Cardiac muscle cell (in vitro differentiated cells and primary cell): ENCODE measurements around the gene TOGARAM1. TPM values are rescaled to one million over a fixed set of nuclear protein-coding genes. Genes with fewer than 3 reads are reported as not detected.

ENCODE experiments used
- DNase-seq, 2 donors: peaks; one replicate each; pipeline versions ENCODE4 v3.0.0 to v3.0.0-alpha.2; 2010 to 2017; ENCODE audit warnings: low read depth in 1 of 2, low spot score in 1 of 2
- H3K27ac ChIP-seq: fragments of 200-600 bp; sonication (generic); 2 replicates; pipeline ENCODE4 v1.5.1; 2016
- H3K27me3 ChIP-seq: fragments of 200-600 bp; sonication (generic); 2 replicates; pipeline ENCODE4 v1.6.0; 2016; ENCODE audit warnings: control low read depth
- H3K36me3 ChIP-seq: fragments of 200-600 bp; sonication (generic); 2 replicates; pipeline ENCODE4 v1.5.1; 2016; ENCODE audit warnings: control low read depth
- H3K4me1 ChIP-seq: fragments of 200-600 bp; sonication (generic); 2 replicates; pipeline ENCODE4 v1.8.1; 2017; ENCODE audit warnings: low read depth, mild to moderate bottlenecking, mixed run types
- H3K4me3 ChIP-seq: fragments of 200-600 bp; sonication (generic); 2 replicates; pipeline ENCODE4 v1.5.1; 2016; ENCODE audit warnings: mild to moderate bottlenecking
- H3K9me3 ChIP-seq: fragments of 200-600 bp; sonication (generic); 2 replicates; pipeline ENCODE4 v1.5.1; 2017; ENCODE audit warnings: low read depth, mild to moderate bottlenecking, control low read depth
- CTCF ChIP-seq: IDR thresholded peaks from 2 replicates; pipeline ENCODE4 v1.5.1; 2012; ENCODE audit warnings: low read depth, mild to moderate bottlenecking, low read length
- polyA plus RNA-seq: library from polyadenylated mRNA; unstranded; fragments of >200 nt; fragmentation: Nextera tagmentation; extraction: Ambion mirVana; gene quantifications from 2 replicates; pipeline ENCODE4 v1.2.1, GENCODE V29; 2016
- total RNA-seq: library from RNA; depleted of rRNA; stranded (reverse); fragments of >200 nt; gene quantifications from 2 replicates; pipeline ENCODE4 v1.2.3, GENCODE V29; 2016

Gene TOGARAM1
- total and polyA plus RNA-seq, 2 experiments from 2014 or later = 18.4 to 20.7 TPM

- no peak for TF ChIP-seq CTCF
- no peaks in the 10 kb centered on the region for H3K9me3 ChIP-seq
Measured at GRCh38 chr14:45015133-45015532, 53.1 kb downstream of the TOGARAM1 start.

GRCh38 chr14:45028107-45028626 is 66.2 kb downstream of the TOGARAM1 start:
- Histone ChIP-seq H3K27ac (no peak overlapping the region), H3K4me1 (no peaks in the 10 kb centered on the region), H3K9me3 (no peaks in the 10 kb centered on the region), H3K4me3 (no peak overlapping the region), H3K36me3 (peaks cover 38% of the 10 kb centered on the region), H3K27me3 (no peaks in the 10 kb centered on the region)
- no peak for DNase-seq
- TF ChIP-seq CTCF = no peak

More at GRCh38 chr14:45015133-45015532, 53.1 kb downstream of the TOGARAM1 start:
- Histone ChIP-seq H3K36me3 (peaks cover 15% of the 10 kb centered on the region), H3K27ac (no peak overlapping the region), H3K27me3 (no peaks in the 10 kb centered on the region), H3K4me3 (no peak overlapping the region), H3K4me1 (no peaks in the 10 kb centered on the region)
- DNase-seq = no peak

GRCh38 chr14:45034730-45035129 is 72.7 kb downstream of the TOGARAM1 start:
- no peaks in the 10 kb centered on the region for H3K4me1 ChIP-seq
- no peak for TF ChIP-seq CTCF
- no peak overlapping the region for H3K27ac ChIP-seq
- H3K9me3 ChIP-seq = no peaks in the 10 kb centered on the region
- H3K36me3 ChIP-seq = peaks cover 25% of the 10 kb centered on the region
- H3K4me3 ChIP-seq = no peak overlapping the region
- DNase-seq = no peak
- H3K27me3 ChIP-seq = no peaks in the 10 kb centered on the region

GRCh38 chr14:45038256-45038655 is 76.3 kb downstream of the TOGARAM1 start:
- H3K36me3 ChIP-seq = peaks cover 14% of the 10 kb centered on the region
- TF ChIP-seq CTCF = no peak
- no peak for DNase-seq

GRCh38 chr14:45038865-45039264 is 76.9 kb downstream of the TOGARAM1 start:
- Histone ChIP-seq H3K9me3 (no peaks in the 10 kb centered on the region), H3K36me3 (peaks cover 20% of the 10 kb centered on the region), H3K27ac (no peak overlapping the region), H3K4me3 (no peak overlapping the region), H3K4me1 (no peaks in the 10 kb centered on the region), H3K27me3 (no peaks in the 10 kb centered on the region)
- no peak for TF ChIP-seq CTCF
- no peak for DNase-seq

More at GRCh38 chr14:45038256-45038655, 76.3 kb downstream of the TOGARAM1 start:
- Histone ChIP-seq H3K4me3 (no peak overlapping the region), H3K4me1 (no peaks in the 10 kb centered on the region), H3K27me3 (no peaks in the 10 kb centered on the region), H3K27ac (no peak overlapping the region), H3K9me3 (no peaks in the 10 kb centered on the region)
